Effector memory CD8-positive, alpha-beta T cell (primary cell): ENCODE results near the gene RFC2.
"Not testable (repeated sequence)": the region's sequence is repeated elsewhere in the genome, so short reads cannot be mapped to it uniquely, and the experiment has no call there.

ENCODE experiments used
- ATAC-seq: fragments of 150-1000 bp; cut with Tn5 transposase; replicated peaks from 2 replicates; pipeline ENCODE4 v1.10.0; 2021; ENCODE audit warnings: mild to moderate bottlenecking, moderate library complexity
- DNase-seq, 3 experiments: peaks; one replicate each; pipeline ENCODE4 v3.0.0; 2021
- H3K27ac Mint-ChIP-seq, 2 donors: one replicate each; pipeline ENCODE4 v1.8.0; 2022; ENCODE audit warnings: mild to moderate bottlenecking in 2 of 2, mixed read lengths in 2 of 2, moderate library complexity in 2 of 2
- H3K27me3 Mint-ChIP-seq, 2 donors: one replicate each; pipeline ENCODE4 v1.8.0; 2022; ENCODE audit warnings: mixed read lengths in 2 of 2
- H3K36me3 Mint-ChIP-seq: one replicate; pipeline ENCODE4 v1.8.0; 2022; ENCODE audit warnings: mild to moderate bottlenecking, moderate library complexity, mixed read lengths; ENCODE audit not compliant: insufficient read depth
- H3K4me1 Mint-ChIP-seq, 2 donors: one replicate each; pipeline ENCODE4 v1.8.0; 2022; ENCODE audit warnings: low read depth in 2 of 2, mixed read lengths in 2 of 2
- H3K4me3 Mint-ChIP-seq, 2 donors: one replicate each; pipeline ENCODE4 v1.8.0; 2022; ENCODE audit warnings: mild to moderate bottlenecking in 2 of 2, mixed read lengths in 2 of 2, moderate library complexity in 2 of 2
- H3K9me3 Mint-ChIP-seq, 2 donors: one replicate each; pipeline ENCODE4 v1.8.0; 2022; ENCODE audit warnings: mixed read lengths in 2 of 2

RFC2 gene

DNA sequence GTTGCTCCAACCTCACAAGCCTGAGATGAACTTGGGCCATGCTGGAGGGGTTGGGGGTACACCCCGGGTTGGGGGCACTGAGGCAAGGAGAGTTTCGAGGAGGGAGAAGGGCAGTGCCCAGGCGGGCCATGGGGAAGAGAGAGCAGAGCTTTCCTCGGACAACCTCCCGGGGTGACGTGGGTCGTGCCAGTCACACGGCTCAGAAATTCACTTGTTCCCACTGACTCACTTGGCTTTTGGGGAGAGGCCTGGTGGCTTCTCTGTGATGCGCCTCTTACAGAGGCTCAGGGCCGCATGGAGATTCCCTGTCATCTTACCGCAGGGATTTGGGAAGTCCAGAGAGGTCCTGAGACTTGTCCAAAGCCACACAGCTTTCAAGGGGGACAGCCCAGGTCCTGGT is 41.5 kb downstream of the RFC2 start:
- Mint-ChIP-seq H3K36me3 (peaks cover 12% of the 10 kb centered on the region), H3K9me3 (no peaks in the 10 kb centered on the region), H3K4me1 (peaks cover 13 to 15% of the 10 kb centered on the region in 2 donors), H3K27ac (peak overlapping the region; percentile 12 to 83), H3K27me3 (no peaks in the 10 kb centered on the region), H3K4me3 (no peak overlapping the region)
- ATAC-seq (no peak), DNase-seq (no peak)

DNA sequence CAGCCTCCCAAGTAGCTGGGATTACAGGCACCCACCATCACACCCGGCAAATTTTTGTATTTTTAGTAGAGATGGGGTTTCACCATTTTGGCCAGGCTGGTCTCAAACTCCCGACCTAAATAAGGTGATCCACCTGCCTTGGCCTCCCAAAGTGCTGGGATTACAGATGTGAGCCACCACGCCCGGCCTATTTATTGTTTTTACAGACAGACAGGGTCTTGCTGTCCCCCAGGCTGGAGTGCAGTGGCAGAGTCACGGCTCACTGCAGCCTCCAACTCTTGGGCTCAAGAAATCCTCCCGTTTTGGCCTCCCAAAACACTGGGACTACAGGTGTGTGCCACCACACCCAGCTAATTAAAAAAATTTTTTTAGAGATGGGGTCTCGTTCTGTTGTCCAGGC is 46.0 kb downstream of the RFC2 start:
- ATAC-seq, H3K4me3 Mint-ChIP-seq, H3K9me3 Mint-ChIP-seq, DNase-seq, H3K27me3 Mint-ChIP-seq: not testable (repeated sequence)
- Mint-ChIP-seq H3K36me3 (peaks cover 16% of the 10 kb centered on the region), H3K27ac (peak overlapping the region in 1 of 2 donors; percentile 59), H3K4me1 (peaks cover 21% of the 10 kb centered on the region in 2 donors)

DNA sequence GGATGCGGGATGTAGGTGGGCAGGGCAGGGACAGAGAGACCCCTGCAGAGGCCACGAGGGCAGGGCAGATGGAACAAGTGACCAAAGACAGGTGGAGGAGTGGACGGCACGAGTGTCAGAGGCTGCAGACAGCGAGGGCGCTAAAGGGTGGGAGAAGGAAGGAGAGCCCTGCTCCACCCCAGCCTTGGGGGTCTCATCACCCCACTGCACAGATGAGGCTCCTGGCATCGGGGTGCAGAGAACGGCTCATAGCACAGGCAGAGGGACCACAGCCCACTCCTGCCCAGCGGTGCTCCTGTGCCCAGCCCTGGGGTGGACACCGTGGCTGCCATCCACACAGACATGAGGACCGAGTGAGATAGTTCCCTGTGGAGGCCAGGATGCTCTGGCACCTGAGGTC is 46.6 kb downstream of the RFC2 start:
- peaks cover 21% of the 10 kb centered on the region in 2 donors for H3K4me1 Mint-ChIP-seq
- H3K9me3 Mint-ChIP-seq = no peaks in the 10 kb centered on the region
- peak overlapping the region; percentile 71 to 73 for H3K4me3 Mint-ChIP-seq
- H3K27me3 Mint-ChIP-seq = peaks cover 0 to 8% of the 10 kb centered on the region in 2 donors
- H3K27ac Mint-ChIP-seq = peak overlapping the region in 1 of 2 donors; percentile 80
- H3K36me3 Mint-ChIP-seq = peaks cover 16% of the 10 kb centered on the region
- ATAC-seq (no peak), DNase-seq (no peak)

DNA sequence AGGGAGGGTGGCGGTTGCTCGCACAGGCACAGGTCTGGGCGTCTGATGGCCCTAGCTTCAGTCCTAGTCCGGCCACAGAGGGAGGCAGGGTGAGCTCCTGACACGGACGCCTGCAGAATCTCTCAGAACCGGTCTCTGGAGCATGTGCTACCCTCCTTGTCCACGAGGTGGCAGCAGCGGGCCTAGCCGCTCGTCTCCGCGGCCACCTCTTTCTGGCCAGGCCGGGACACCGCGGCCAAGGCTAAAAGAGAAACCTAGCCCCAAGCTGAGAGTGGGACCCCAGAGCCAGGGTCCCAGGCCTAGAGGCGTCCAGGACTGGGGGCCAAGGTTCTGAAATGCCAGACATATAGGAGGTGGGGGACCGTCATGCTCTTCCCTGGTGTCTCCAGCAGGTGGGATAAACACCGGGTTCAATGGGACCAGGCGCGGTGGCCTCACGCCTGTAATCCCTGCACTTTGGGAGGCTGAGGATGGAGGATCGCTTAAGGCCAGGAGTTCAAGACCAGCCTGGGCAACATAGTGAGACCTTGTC is 47.5 kb downstream of the RFC2 start:
- Mint-ChIP-seq H3K9me3 (no peaks in the 10 kb centered on the region), H3K27ac (peak overlapping the region; percentile 56 to 80), H3K4me1 (peaks cover 21% of the 10 kb centered on the region in 2 donors), H3K36me3 (peaks cover 16% of the 10 kb centered on the region), H3K4me3 (peak overlapping the region; percentile 71 to 73), H3K27me3 (peaks cover 0 to 8% of the 10 kb centered on the region in 2 donors)
- ATAC-seq (peak; percentile 77), DNase-seq (peak; percentile 75 to 84 (median 78))

DNA sequence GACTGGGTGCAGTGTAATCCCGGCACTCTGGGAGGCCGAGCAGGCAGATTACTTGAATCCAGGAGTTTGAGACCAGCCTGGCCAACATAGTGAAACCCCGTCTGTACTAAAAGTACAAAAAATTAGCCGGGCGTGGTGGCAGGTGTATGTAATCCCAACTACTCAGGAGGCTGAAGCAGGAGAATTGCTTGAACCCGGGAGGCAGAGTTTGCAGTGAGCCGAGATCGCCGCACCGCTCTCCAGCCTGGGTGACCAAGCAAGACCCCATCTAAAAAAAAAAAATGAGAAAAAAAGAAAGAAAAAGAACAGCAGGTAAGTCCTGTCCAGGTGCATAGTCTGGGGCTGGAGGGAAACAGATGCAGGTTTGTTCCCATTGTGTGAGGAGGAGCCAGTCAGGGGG is 48.1 kb downstream of the RFC2 start:
- H3K27me3 Mint-ChIP-seq, DNase-seq, H3K9me3 Mint-ChIP-seq, ATAC-seq, H3K27ac Mint-ChIP-seq: not testable (repeated sequence)
- Mint-ChIP-seq H3K36me3 (peaks cover 16% of the 10 kb centered on the region), H3K4me3 (peak overlapping the region; percentile 60 to 73), H3K4me1 (peaks cover 21% of the 10 kb centered on the region in 2 donors)

DNA sequence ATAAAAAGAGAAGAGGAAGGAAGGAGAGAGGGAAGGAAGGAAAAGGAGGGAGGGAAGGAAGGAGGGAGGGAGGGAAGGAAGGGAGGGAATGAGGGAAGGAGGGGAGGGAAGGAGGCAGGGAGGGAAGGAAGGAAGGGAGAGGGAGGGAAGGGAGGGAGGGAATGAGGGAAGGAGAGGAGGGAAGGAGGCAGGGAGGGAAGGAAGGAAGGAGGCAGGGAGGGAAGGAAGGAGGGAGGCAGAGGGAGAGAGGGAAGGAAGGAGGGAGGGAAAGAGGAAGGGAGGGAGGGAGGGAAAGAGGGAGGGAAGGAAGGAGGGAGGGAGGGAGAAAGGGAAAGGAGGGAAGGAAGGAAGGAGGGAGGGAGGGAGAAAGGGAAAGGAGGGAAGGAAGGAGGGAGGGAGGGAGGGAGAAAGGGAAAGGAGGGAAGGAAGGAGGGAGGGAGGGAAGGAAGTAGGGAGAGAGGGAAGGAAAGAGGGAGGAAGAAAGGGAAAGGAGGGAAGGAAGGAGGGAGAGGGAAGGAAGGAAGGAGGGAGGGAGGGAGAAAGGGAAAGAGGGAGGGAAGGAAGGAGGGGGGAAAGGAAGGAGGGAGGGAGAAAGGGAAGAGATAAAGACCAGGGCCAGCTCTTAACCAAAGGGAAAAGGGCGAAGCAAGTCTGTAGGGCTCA is 50.1 kb downstream of the RFC2 start:
- Mint-ChIP-seq H3K27me3 (peaks cover 0 to 8% of the 10 kb centered on the region in 2 donors), H3K36me3 (peaks cover 20% of the 10 kb centered on the region), H3K4me1 (peaks cover 15 to 16% of the 10 kb centered on the region in 2 donors), H3K27ac (no peak overlapping the region), H3K9me3 (no peaks in the 10 kb centered on the region), H3K4me3 (no peak overlapping the region)
- no peak for ATAC-seq
- no peak for DNase-seq

DNA sequence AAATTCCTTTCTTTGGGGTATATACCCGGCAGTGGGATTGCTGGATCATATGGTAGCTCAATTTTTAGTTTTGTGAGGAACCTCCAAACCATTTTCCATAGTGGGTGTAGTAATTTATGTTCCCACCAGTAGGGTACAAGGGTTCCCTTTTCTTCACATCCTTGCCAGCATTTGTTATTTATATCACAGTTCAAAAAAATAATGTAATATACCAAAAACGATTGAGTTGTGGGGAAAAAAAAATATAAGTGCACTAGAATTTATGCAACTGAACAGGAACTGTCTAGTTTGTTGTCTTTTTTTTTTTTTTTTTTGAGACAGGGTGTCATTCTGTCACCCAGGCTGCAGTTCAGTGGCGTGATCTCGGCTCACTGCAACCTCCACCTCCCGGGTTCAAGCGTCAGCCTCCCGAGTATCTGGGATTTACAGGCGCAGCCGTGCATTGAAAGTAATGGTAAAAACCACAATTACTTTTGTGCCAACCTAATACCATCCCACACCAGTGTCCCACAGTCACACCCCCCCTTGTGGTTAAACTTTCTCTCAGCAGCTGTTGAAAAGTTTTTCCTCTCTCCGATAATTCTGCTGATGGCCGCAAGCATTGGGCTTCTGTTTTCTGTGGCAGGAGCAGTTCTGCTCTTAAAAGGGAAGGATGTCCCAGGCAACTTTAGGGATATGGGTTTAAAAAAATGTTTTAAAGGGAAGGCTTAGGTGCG is 51.2 kb downstream of the RFC2 start:
- DNase-seq (no peak), ATAC-seq (peak; percentile 23)
- H3K4me1 Mint-ChIP-seq = peaks cover 14 to 15% of the 10 kb centered on the region in 2 donors
- H3K4me3 Mint-ChIP-seq = no peak overlapping the region
- H3K27ac Mint-ChIP-seq = no peak overlapping the region
- peaks cover 0 to 8% of the 10 kb centered on the region in 2 donors for H3K27me3 Mint-ChIP-seq
- H3K9me3 Mint-ChIP-seq = no peaks in the 10 kb centered on the region
- peaks cover 27% of the 10 kb centered on the region for H3K36me3 Mint-ChIP-seq

DNA sequence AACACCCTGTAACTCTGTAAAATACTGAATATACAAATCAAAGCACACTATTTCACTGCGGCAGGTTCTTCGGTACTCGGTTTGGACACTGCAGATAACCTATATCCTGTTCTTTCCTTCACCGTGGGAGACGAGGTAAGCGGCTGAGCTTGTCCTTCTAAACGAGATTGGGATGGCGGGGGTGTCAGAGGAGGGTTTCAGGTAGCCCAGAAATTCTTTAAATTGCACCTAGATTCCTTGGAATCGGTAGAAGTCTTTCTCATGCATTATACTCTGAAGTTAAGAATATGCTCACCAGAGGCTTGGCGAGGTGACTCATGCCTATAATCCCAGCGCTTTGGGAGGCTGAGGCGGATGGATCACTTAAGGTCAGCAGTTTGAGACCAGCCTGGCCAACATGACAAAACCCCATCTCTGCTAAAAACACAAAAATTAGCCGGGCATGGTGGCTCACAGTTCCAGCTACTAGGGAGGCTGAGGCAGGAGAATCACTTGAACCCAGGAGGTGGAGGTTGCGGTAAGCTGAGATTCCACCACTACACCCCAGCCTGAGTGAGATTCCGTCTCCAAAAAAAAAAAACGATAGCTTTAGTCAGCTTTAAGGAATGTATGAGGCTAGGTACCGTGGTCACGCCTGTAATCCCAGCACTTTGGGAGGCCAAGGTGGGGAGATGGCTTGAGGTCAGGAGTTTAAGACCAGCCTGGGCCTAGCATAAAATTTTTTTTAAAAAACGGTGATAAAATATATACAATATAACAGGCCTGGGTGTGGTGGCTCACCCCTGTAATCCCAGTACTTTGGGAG is 54.4 kb downstream of the RFC2 start:
- no peak overlapping the region for H3K4me3 Mint-ChIP-seq
- H3K27me3 Mint-ChIP-seq = peaks cover 0 to 8% of the 10 kb centered on the region in 2 donors
- peaks cover 9 to 15% of the 10 kb centered on the region in 2 donors for H3K4me1 Mint-ChIP-seq
- no peak for ATAC-seq
- peak overlapping the region; percentile 46 to 89 for H3K27ac Mint-ChIP-seq
- no peaks in the 10 kb centered on the region for H3K9me3 Mint-ChIP-seq
- no peak for DNase-seq
- H3K36me3 Mint-ChIP-seq = peaks cover 47% of the 10 kb centered on the region

DNA sequence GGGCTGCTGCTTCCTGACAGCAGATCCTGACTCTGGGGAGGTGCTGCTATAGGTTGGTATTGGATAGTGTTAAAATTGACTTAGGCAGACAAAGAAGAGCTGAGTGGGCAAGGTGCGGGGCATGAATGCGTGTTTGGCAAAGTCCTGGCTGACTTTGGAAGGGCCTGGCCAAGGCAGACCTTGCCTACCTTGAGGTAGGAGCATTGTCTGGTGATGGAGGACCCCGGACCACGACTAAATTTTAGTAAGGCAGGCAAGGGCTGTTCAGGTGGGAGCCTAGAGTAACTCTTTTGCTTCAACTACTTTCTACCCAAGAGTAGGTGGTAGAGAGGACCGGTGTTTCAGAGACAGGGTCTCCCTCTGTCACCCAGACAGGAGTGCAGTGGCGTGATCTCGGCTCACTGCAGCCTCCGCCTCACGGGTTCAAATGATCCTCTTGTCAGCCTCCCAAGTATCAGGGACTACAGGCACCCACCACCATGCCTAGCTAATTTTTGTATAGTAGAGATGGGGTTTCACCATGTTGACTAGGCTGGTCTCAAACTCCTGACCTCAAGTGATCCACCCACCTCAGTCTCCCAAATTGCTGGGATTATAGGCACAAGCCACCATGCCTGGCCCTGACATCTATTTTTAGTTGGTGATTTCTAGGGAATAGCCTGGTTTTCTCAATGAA is 56.6 kb downstream of the RFC2 start:
- peak overlapping the region in 1 of 2 donors; percentile 42 for H3K4me3 Mint-ChIP-seq
- peaks cover 3 to 8% of the 10 kb centered on the region in 2 donors for H3K4me1 Mint-ChIP-seq
- no peaks in the 10 kb centered on the region for H3K27me3 Mint-ChIP-seq
- no peaks in the 10 kb centered on the region for H3K9me3 Mint-ChIP-seq
- ATAC-seq (peak; percentile 10), DNase-seq (no peak)
- peak overlapping the region; percentile 77 to 89 for H3K27ac Mint-ChIP-seq
- H3K36me3 Mint-ChIP-seq = peaks cover 67% of the 10 kb centered on the region

DNA sequence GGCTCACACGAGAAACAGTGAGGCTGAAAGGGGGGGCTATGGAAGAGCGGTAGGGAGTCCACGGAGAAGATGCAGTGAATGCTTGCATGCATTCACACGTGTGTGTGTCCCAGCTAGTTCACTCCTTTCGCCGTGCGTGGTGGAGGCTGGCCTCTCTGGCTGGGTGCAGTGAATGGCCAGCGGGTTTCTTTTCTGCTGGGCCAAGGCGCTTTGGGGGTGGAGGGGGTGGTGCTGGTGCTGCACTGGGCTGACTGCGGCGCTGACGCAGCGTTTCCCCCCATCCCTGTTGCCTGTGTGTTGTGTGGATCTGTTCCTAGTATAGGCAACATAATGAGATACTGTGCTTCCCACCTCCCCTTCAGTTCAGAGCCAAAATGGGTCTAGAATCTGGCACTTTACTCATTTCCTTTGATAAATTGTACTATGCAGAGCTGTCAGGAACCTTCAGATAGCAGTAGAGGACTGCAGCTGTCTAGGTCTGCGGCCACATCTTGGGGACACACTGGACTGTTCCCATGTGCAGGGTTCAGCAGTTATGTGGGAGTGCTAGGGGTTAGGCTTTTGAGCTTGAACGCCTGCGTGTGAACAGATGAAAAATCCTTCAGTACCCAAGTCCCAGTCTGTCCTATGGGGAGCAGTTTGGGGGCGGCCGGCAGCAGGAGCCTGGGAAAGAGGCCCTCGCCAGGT is 58.1 kb downstream of the RFC2 start:
- Mint-ChIP-seq H3K4me3 (peak overlapping the region; percentile 36 to 61), H3K27ac (peak overlapping the region; percentile 73 to 80), H3K36me3 (peaks cover 82% of the 10 kb centered on the region)
- H3K4me1 Mint-ChIP-seq, H3K27me3 Mint-ChIP-seq, H3K9me3 Mint-ChIP-seq, ATAC-seq, DNase-seq: not testable (repeated sequence)

DNA sequence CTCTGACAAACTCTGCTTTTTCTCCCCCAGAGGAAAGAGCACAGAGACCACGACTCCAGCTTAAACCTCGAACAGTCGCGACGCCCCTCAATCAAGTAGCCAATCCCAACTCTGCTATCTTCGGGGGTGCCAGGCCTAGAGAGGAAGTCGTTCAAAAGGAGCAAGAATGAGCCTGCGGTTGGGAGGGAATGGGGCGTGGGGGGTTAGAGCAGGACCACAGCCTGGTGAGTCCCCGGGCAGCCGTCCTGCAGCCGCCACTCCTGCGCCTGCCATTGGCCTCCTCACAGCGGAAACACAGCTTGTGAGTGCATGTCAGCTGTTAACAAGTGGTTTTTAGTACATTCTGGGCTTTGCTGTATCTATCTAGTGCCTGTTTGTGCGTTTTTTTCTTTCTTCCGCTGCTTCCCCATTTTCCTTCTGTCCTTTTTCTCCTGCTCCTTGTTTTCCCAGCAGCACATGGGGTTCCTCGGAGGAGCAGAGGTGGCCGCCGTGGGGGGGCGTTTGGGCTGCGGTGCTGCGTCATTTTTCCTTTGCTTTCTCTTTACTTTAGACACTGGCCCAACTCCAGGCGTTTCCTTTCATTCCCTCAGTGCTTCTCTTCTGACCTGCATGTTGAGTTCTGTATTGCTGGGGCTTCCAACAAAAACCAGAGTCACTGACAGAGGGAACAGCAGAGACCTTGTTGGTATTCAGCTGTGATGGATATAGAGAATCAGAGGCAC is 58.9 kb downstream of the RFC2 start:
- not testable (repeated sequence) for H3K27me3 Mint-ChIP-seq, H3K9me3 Mint-ChIP-seq, H3K4me1 Mint-ChIP-seq
- DNase-seq (peak in 1 of 3 experiments; percentile 32), ATAC-seq (peak; percentile 70)
- peak overlapping the region; percentile 73 to 80 for H3K27ac Mint-ChIP-seq
- H3K36me3 Mint-ChIP-seq = peaks cover 90% of the 10 kb centered on the region
- peak overlapping the region; percentile 36 to 61 for H3K4me3 Mint-ChIP-seq

DNA sequence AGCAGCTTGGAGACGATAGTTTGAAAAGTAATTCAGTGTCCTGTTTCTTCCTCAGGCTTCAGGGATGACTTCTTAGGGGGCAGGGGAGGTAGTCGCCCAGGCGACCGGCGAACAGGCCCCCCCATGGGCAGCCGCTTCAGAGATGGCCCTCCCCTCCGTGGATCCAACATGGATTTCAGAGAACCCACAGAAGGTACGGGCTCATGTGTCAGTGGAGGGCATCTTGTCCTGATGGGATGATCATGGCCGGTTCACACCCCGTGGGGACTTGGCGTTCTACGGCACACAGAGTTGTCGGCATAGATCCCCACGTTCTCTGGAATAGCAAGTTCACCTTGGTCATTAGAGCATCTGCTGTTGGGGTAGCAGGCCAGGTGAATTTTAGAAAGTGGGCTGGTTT is 59.5 kb downstream of the RFC2 start:
- Mint-ChIP-seq H3K4me3 (peak overlapping the region; percentile 29 to 49), H3K36me3 (peaks cover 96% of the 10 kb centered on the region), H3K27me3 (no peaks in the 10 kb centered on the region), H3K4me1 (peaks cover 3 to 8% of the 10 kb centered on the region in 2 donors), H3K9me3 (no peaks in the 10 kb centered on the region), H3K27ac (peak overlapping the region; percentile 73 to 80)
- DNase-seq (no peak), ATAC-seq (no peak)
